Body of pancreas (tissue), 4 donors: ENCODE results near the gene ITGA4.

Experiments
- CTCF ChIP-seq, 7 experiments: fragments of 450-650 bp in 4 of 7; fragments of 200-600 bp in 3 of 7; sonication (generic) in 3 of 7; IDR thresholded peaks; one replicate each; pipeline ENCODE4 v1.5.1; 2016 to 2019; ENCODE audit warnings: antibody characterized with exemption in 7 of 7
- POLR2A ChIP-seq, 3 donors: fragments of 450-650 bp; IDR thresholded peaks; one replicate each; pipeline ENCODE4 v1.6.1; 2016; ENCODE audit warnings: antibody characterized with exemption in 3 of 3, mild to moderate bottlenecking in 2 of 3

- TF ChIP-seq POLR2A (IDR thresholded peaks at IDR 0.05): no peak
- TF ChIP-seq CTCF (IDR thresholded peaks at IDR 0.05): no peak
These were observed 26.0 kb downstream of the ITGA4 start for GRCh38 chr2:181483211-181483610.
